GM19324 (cell line): ENCODE data around the gene DAP.

Source experiments
- ATAC-seq: cut with Tn5 transposase; IDR thresholded peaks from one replicate; pipeline ENCODE4 v1.9.1; 2021; ENCODE audit warnings: mild to moderate bottlenecking, moderate library complexity; ENCODE audit not compliant: unreplicated experiment, low FRiP score

The DAP gene

GRCh38 chr5:10715605-10716290, 45.3 kb downstream of the DAP start:
- ATAC-seq = no peak

DNA sequence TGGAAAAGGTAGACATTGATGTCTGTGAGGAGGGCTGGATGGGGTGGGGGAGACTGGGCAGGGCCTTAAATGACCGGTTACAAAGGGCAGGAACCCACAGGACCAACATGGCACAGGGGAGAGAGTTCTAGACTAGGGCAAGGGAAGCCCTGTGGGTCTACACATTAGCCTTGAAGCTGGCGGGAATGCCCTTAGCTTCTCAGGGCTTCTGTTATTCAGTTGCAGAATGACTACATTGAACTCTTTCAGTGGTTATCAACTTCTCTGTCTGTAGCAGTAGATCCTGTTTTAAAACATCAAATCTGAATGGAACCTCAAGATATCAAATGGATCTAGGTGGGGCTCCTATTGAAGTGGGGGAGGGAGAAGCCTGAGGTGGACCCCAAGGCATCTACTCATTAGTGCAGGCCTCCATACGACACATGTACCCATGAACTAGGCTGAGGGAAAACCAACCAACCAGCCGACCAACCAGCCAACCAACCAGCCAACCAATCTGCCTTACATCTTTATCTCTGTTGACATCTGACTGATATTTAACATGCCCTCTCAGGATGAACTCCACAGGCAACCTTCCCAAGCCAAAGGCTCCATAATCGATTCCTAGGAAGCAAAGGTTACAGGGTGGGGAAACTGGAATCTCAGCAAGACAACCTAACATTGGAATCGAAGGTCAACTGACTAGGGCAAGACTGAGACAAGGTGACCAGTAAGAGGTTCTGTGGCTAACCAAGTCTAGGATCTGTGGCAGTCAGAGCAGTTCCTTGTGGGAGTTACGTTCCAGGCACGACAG, 48.3 kb downstream of the DAP start:
- ATAC-seq = no peak

GRCh38 chr5:10711562-10711961, 49.5 kb downstream of the DAP start:
- no peak for ATAC-seq

- ATAC-seq = no peak
Observed at GRCh38 chr5:10710513-10711128, 50.4 kb downstream of the DAP start.

- no peak for ATAC-seq
Observed at GRCh38 chr5:10709933-10710332, 51.1 kb downstream of the DAP start.

DNA sequence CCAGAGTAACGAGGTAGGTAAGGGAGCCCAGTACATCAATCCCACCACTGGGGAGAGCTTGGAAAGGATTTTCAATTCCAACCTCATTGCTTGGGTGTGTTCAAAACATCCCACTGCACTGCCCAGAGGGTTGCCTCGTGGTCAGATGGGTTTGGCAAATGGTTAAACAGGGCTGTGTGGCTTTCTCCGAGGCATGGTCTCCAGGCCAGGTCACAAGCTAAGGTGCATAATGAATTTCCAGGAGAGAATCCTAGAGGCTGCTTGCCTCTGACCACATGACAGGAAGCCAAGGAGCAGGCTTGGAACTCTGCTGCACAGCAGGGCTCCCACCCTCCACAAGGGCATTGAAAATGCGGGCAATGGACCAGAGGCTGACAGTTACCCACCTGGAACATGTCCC, 51.6 kb downstream of the DAP start:
- ATAC-seq = no peak

DNA sequence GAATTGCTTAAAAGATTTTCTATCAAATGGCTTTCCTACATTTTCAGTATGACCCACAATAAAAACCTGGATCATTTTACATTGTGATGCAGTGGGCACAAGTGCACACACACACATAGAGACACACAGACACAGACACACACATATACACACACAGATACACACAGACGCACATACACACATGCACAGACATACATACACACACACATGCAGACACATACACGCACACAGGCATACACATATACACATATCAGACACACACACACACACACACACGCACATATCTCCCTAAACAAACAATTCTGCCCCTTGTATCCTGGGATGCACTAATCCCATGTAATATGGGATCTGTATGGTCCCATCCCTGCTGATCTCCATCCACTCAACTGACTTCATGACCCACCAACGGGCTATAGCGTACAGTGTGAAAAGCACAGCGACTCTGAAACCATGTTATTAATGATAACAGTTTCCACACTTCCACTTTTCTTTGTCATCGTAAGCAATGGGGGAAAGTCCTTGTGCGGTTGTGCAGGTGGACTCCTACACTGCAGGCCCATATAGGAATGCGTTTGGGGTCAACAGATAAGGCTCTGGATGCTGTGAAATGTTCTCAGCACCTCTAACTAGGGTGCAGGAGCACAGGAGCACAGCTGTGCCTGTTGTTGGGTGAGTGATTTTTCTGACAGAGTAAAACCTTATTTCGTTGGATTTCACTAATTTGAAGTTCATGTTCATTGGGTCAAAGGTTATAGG, 52.7 kb downstream of the DAP start:
- ATAC-seq = no peak

DNA sequence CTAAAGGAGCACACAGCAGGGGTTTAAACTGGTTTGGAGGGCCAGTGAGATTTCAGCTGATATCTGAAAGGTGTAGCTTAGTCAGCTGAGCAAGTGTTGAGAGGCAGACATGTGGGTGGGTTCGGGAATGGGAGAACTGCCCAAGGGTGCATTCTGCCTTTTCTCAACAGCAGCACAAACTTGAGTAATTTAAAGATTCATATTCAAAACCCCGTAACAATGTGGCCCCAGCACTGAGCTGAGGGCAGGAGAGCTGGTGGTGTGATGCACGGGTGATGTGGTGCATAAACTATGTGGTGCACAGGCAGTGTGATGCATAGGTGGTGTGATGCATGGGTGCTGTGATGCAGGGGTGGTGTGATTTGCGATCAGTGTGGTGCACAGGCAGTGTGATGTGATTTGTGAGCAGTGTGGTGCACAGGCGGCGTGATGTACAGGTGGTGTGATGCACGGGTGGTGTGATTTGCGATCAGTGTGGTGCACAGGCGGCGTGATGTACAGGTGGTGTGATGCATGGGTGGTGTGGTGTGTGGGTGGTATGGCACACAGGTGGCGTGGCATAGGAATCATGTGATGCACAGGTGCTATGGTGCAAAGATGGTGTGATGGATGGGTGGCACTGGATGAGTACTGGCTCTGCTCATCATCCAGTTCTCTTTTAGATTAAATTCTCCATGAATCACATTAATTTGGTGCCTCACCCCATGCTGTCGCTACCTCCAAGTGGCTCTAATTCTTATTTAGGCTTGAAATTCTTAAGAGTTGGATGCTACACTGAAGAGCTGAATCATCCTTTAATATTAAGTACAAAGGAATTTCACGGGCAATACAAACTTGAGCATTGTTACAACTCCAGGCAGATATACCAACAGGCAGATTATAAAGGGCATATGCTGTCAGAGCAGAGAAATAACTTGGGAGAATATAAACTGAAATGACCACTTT, 53.6 kb downstream of the DAP start:
- ATAC-seq = no peak

DNA sequence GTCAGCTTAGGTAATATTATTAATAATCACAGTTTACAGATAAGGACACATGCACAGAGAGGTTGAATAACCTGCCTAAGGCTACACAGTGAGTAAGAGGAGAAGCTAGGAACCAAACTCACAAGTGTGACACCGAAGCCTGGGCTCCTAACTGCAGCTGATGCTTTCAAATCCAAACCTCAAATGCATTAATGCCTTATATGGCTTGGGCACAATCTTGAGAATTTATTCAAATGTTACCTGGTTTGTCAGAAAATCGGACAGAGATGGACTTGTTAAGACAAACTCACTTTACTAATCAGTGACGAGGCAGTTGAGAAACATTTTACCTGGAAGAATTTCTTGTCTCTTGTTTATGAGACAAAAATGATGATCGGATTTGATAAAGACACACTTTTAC, 54.7 kb downstream of the DAP start:
- ATAC-seq = no peak

DNA sequence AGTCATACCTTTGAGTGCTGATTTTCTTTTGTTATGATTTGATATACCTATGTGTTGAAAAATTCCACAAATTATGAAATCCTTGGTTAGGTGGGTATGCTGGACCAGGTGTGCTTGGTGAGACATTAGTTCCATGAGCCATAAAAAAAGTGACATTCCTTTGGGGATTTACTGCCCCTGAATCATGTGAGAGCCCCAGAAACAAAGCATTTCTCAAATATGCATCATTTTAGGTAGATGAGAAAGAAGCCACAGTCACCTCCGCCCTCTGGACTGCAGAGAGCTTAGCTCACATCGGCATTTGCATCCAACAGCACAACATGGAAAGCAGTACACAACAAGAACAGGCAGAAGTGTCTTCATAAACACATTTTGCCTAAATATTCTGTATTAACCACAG, 55.3 kb downstream of the DAP start:
- ATAC-seq = no peak

DNA sequence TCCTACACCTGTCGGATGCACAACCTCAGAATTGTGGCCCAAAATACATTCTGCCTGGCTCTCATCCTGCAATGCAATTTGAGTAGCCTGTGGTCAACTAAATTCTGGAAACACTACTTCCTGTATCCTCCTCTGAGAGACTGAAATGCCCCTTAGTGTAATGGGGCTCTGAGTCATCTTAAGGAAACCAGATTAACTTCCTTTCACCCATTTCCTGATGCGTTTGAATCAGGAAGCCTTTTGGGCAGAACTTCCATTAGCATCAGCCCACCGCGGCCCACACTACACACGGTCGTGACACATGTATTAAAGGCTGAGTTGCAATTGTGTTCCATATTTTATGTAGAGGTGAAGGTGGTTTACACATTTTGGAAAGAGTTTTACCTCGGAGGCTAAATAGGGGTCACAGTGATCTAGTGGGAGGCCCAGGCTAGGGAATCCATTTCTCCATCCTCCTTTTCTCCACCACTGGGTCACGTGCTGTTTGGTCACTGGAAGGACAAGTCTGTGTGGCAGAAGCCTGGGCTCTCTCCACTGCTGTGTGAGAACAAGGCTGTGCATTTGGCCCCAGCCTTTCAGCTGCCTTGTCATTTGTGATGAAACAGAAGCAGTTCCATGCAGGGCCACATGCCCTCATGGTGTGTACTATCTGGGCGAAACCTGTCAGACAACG, 55.9 kb downstream of the DAP start:
- no peak for ATAC-seq

DNA sequence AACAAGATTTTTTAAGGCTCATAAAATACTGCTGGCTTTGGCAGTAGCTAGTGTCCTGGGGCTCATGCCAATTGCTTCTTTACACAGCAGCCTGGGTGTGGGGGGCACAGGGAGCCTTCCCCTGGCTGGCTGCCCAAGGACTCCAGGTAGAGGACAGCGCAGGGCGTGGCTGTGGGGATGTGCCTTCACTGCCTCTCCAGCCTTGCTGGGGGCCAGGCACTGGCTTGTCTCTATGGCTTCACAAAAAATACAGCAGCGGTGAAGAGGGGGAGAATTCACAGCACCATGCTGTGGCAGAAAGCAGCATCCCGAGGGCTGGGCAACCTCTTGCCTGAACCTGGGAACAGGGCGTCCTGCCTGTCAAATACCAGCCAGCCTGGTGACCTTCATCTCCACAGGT, 57.4 kb downstream of the DAP start:
- ATAC-seq = no peak

GRCh38 chr5:10702911-10703491, 58.0 kb downstream of the DAP start:
- no peak for ATAC-seq

DNA sequence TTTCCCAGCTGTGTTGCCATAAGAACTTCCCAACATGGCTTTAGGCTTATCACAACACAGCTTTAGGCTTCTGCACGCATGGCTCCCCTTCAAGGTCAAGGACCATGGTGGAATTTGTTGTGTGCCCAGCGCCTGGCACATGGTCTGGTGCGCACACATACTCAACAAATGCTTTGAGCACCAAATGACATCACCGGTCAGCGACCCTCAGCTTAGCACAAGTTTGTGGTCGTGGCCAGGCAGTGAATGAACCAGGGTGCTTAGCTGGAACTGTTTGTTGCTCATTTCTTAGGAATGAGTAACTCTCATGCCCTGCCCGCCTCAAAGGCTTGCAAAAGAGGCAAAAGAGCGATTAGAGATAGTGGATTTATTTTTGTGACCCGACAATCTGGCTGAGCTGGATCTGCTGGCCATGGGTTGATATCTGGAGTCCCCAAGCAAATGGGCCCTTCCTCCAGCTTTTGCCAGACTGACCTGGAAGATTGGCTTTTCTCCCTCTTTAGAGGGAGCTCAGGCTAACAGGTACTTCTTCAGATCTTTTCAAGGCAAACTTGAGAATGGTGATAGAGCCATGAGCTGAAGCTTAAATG, 58.9 kb downstream of the DAP start:
- no peak for ATAC-seq

- ATAC-seq = no peak
Observed at GRCh38 chr5:10701567-10702039, 59.4 kb downstream of the DAP start.

DNA sequence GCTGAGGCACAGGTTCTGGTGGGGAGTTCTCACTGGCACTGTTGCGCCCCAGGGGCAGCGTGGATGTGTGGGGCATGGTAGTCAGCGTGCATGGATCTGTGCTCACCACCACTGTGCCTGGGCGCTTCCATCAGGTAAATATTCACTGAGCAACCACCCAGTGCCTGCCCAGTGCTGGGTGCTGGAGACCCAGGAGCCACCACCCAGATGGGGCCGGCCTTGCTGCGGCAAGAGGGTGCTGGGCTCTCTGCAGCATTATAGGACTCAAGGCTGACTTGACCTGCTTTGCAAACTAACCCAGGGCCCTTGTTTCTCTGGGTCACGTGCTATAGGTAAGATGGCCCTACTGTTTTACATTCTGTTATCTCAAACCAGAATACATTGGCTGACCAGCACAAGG, 60.5 kb downstream of the DAP start:
- peak; percentile 7 for ATAC-seq

DNA sequence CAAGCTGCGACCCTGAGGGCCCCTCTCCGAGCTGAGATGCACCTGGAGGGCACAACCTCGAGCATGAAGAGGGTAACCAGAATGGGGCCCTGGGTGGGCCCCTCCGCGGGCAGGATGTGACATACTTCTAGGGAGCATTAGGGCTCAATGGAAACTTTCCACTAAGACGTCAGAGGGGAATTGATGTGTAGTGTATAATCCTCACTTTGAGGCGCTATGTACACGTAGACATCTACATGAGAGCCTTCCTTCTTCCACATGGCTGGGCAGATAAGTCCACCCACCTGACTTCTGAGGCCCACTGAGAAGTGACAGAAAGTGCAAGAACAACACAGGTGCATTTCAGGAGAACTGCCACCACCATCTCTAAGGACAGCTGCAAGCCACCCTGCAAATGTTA, 61.0 kb downstream of the DAP start:
- ATAC-seq = peak; percentile 76

DNA sequence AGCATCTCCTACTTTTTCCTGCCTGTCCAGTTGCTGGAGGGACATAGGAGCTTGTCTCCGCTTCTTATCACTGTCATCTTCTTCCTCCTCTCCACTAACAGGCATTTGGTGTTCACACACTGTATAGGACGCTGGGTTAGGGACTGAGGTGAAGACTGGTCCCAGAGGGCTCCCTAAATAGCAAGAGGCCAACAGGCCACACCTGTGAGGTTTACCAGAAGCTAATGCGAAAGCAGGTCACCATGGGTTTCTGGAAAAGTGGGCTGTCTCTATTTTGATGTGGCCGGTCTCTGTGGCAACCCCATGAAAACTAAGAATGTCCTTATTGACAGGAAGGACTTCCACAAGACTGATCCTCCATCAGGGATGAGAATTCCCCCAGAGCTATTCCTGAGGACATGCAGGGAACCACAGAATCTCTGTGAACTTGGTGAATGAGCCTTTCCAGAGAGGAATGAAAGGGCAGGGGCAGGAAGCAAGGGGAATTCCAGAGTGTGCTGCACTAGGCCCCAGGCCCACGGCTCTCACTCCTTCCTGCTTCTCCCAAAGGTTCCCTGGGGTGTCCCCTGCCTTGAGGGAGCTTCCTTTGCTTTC, 61.7 kb downstream of the DAP start:
- peak; percentile 48 for ATAC-seq
